Activated T-cell treated with anti-CD3 and anti-CD28 coated beads for 4 hours (primary cell): ENCODE data around the gene CD300LD.
"Not testable (repeated sequence)": the region's sequence is repeated elsewhere in the genome, so short reads cannot be mapped to it uniquely, and the experiment has no call there.

Source experiments
- DNase-seq: peaks from one replicate; pipeline ENCODE4 v3.0.0-alpha.2; 2020

CD300LD gene

DNA sequence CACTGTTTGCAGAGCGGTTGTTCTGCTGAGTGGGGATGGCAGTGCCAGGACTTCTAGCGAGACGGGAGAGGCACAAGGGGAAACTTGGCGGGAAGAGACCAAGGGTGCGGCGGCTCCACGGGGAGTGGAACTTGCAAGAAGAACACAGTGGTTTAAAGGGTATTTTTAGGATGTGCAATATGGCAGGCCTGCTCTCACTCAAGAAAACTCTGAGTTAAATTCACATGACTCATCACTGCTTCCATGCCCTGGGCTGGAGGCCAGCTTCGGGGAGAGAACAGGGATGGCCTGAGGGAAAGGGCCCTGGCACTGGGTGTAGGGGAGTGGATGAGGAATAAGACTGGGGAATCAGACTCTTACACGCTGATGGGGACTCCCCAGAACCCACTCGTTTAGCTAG, 13.3 kb upstream of the CD300LD start:
- no peak for DNase-seq

DNA sequence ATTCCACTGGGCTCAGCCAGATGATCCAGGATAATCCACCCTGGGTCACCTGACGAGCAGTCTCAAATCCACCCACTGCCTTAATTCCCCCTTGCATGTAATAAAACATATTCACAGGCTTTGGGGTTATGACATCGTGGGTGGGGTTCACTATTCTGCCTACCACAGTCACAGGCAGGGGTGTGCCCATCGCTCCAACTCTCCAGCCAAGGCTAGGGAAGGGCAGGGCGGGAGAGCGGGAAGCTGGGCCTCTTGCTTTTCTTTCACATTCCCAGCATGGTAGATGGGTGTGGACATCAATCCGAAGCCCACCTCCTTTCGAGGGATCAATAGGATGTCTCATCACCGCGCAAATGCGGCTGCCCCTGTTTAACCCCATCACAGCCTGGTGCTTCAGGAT, 12.7 kb upstream of the CD300LD start:
- no peak for DNase-seq

- no peak for DNase-seq
Observed at GRCh38 chr17:74604200-74604599, 12.1 kb upstream of the CD300LD start.

- no peak for DNase-seq
Observed at GRCh38 chr17:74603746-74604145, 11.7 kb upstream of the CD300LD start.

DNA sequence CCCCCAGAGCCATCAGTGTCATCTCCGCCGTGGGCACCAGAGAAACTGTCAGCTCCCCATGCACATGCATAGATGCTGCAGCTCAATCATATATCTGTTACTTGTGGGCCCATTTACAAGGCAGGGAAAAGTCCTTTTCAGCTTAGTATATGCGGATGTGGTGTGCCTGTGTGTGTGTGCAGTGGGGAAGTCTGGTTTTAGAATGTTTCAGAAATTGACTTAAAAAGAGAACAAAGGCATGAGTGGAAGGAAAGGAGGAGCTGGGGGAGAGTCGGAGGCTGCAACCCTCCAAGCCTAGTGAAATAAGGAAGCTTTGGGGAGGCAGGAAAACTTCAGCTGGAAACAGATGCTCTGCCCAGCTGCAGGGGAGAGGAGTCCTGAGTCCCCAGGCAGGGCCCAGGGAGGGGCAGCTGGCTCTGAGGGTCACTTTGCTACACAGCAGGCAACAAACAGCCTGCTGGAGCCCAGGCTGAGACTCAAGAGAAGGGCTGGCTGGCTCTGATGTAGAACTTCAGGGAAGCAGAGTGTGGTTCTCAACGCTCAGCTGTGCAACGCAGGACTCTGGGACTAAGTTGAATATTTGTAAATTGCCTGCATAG, 11.1 kb upstream of the CD300LD start:
- no peak for DNase-seq

- DNase-seq: no peak
Observed at GRCh38 chr17:74601944-74602572, 10.0 kb upstream of the CD300LD start.

DNA sequence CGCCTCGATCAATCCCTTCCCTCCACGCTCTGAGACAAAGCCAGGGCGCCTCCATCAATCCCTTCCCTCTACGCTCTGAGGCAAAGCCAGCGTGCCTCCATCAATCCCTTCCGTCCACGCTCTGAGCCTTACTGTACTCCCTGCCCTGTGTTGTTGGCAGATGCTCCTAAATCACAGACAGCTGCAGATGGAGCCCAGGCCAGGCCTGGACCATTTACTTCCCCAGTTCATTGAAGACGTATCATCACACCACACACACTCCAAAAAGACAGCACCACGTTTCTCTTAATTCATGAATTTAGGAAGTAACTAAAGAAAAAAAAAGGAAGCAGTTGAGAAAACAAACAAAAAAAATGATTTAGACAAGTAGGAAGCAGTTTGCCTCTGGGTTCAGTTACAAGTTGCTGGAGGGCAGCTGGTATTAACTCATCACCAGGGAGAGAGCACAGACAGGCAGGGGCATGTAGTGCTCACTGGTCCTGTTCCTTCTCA, 7.4 kb upstream of the CD300LD start:
- no peak for DNase-seq

GRCh38 chr17:74599023-74599399, 6.9 kb upstream of the CD300LD start:
- DNase-seq: no peak

- DNase-seq: no peak
Observed at GRCh38 chr17:74598346-74599022, 6.4 kb upstream of the CD300LD start.

DNA sequence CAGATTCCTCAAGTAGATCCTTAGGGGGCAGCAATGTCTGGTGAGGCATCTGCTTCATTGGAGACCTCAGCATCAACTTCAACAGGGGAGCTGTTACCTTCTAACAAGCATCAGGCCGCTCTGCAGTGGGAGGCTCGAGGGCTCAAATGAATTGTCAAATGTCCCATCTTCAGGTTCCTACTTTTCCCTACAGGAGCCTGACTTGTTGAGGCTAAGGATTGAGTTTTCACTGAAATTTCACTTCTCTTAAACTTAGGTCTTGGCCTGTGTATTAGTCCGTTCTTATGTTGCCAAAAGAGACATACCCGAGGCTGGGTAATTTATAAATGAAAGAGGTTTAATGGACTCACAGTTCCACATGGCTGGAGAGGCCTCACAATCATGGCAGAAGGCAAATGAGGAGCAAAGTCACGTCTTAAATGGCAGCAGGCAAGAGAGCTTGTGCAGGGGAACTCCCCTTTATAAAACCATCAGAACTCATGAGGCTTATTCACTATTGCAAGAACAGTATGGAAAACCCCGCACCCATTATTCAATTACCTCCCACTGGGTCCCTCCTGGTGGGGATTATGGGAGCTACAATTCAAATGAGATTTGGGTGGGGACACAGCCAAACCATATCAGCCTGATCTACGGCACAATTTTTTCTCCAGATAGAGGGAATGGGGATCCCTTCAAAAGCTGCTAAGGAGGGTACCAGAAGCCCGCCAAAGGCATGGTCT, 5.1 kb upstream of the CD300LD start:
- DNase-seq: no peak

DNA sequence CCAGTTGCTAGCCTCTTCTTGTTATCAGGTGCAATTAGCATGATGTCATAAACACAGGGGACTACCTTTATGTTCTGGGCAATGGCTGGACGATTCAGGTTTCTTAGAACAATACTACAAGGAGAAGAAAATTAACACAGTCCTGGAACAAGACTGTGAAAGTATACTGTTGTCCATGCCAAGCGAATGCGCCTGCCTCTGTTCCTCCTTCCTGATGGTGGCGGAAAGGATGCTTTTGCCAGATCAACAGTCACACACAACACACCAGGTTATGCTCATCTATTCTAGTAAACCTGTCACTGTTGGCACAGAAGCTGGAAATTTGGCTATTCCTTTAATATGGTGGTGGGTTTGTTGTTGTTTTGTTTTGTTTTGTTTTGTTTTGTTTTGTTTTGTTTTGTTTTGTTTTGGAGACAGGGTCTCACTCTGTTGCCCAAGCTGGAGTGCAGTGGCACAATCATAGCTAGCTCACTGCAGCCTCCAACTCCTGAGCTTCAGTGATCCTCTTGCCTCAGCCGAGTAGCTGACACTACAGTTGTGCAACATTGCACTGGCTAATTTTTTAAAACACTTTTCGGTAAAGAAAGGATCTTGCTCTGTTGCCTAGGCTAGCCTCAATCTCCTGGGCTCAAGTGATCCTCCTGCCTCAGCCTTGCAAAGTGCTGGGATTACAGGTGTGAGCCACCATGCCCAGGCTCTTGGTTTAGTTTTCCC, 3.1 kb upstream of the CD300LD start:
- DNase-seq: no peak

GRCh38 chr17:74591503-74591902, 580 bp downstream of the CD300LD start:
- no peak for DNase-seq

GRCh38 chr17:74585711-74586110, 6.4 kb downstream of the CD300LD start:
- no peak for DNase-seq

DNA sequence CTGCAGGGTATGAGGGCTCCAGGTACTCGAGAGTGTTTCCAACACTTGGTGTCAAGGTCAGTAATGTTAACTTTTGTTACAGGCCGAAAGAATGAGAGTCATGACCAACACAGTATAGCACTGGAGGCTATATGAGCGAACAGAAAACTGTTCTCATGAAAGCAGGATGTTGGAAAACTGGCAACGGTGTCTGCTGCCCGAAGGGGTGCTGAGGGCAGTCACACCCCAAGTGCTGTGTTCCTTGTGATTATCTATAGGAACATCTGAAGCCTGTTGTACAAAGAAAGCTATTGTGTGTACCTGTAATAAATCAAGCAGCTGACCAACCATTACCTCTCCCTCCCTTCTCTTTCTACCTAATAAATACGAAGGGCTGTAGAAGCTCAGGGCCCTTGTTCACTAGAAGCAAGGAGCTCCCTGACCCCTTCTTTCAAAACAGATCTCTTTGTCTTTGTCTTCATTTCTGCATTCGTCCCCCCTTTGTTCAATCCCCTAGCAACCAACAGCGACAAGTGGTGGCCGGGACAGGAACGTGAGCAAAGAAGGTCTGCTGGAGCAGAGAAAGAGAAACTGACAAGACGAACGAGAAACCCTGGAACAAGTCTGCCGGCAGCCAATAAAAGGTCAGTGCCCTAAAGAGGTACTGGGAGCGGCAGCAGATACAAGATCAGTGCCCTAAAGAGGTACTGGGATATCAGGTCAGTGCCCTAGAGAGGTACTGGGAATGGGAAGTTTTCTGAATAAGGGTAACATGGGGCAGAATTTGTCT, 7.6 kb downstream of the CD300LD start:
- DNase-seq: no peak

- no peak for DNase-seq
Observed at GRCh38 chr17:74582633-74583032, 9.4 kb downstream of the CD300LD start.

DNA sequence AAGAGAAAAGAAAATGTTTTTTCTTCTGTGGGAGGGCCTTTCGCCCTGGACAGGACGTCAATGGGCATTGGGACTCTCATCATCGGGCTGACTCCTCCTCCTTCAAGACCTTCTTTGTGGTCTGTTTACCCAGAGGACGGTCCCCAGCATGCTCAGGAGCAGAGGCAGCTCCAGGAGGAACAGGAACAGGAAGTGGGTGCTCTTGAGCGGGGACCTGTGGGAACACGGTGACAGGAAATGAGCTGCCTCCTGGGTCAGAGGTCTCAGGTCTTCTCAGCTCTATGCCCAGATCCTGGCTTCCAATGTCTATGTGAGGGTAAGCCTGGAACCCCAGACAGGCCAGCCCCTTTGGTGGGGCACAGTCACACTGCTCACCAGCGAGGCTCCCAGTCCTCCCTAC, 12.2 kb downstream of the CD300LD start:
- DNase-seq: no peak

DNA sequence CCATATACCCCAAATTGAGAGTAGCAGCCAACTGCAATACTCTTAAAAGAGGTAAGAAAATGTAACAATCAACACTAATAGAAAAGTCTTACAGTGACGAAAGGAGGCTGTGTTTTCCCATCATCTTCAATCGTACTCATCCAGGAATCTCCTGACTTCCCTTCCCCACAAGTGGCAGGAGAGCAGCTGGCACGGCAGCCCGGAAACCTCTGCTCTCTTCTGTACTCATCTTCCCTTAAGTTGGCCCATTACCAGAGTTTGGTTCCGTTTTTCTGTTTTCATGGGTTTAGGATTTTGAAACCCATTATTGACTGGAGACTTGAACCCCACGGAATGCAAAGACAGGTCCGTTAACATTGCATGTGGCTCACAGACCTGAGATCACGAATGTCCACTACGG, 13.1 kb downstream of the CD300LD start:
- DNase-seq: no peak

- DNase-seq: no peak
Observed at GRCh38 chr17:74574489-74575142, 17.5 kb downstream of the CD300LD start.

- DNase-seq: not testable (repeated sequence)
Observed at GRCh38 chr17:74573635-74574034, 18.4 kb downstream of the CD300LD start.

DNA sequence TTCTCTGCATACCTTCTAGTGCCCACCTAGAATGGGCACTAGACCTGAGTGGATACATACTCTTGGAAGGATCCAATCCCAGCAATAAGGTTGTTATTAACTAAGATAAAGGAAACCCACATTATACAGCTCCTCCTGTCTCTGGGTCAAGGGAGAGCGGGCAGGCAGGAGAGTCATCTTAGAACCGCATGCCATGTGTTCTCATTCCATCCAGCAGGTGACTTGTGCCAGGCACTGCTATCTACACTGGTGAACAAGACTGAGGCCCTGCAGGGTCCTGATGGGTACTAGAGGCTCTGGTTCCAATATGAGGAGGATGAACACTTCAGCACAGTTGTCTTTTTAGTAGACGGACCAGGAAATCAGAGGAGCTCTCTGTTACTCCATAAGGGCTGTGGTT, 18.9 kb downstream of the CD300LD start:
- no peak for DNase-seq

- no peak for DNase-seq
Observed at GRCh38 chr17:74571621-74572270, 20.3 kb downstream of the CD300LD start.
